NCI-H226 (cell line): ENCODE data around the gene TSPO2.

ENCODE experiments used
- DNase-seq: peaks from one replicate; pipeline ENCODE4 v3.0.0-alpha.2; 2015

Gene TSPO2

GRCh38 chr6:41077536-41077935, 35.3 kb downstream of the TSPO2 start:
- no peak for DNase-seq

- no peak for DNase-seq
Measured at GRCh38 chr6:41078101-41078500, 35.8 kb downstream of the TSPO2 start.

- no peak for DNase-seq
Measured at GRCh38 chr6:41079080-41079479, 36.8 kb downstream of the TSPO2 start.

- no peak for DNase-seq
Measured at GRCh38 chr6:41080621-41081020, 38.4 kb downstream of the TSPO2 start.

- no peak for DNase-seq
Measured at GRCh38 chr6:41083072-41083471, 40.8 kb downstream of the TSPO2 start.

- DNase-seq = no peak
Measured at GRCh38 chr6:41085182-41085581, 42.9 kb downstream of the TSPO2 start.

- DNase-seq = no peak
Measured at GRCh38 chr6:41088451-41088850, 46.2 kb downstream of the TSPO2 start.

- DNase-seq = no peak
Measured at GRCh38 chr6:41090841-41091761, 48.8 kb downstream of the TSPO2 start.

- no peak for DNase-seq
Measured at GRCh38 chr6:41092421-41093140, 50.3 kb downstream of the TSPO2 start.

- DNase-seq = no peak
Measured at GRCh38 chr6:41093729-41094128, 51.5 kb downstream of the TSPO2 start.
